ENCODE results near the gene ESRRG.

GRCh38 chr1:216766633-216767327 is 43.6 kb upstream of the ESRRG start:
- TF ChIP-seq CTCF (IDR thresholded peaks at IDR 0.05) (no peak), POLR2A (IDR thresholded peaks at IDR 0.05) (no peak)

Data from lower leg skin (tissue), 3 donors.